ENCODE data around the gene FGR.

FGR gene

DNA sequence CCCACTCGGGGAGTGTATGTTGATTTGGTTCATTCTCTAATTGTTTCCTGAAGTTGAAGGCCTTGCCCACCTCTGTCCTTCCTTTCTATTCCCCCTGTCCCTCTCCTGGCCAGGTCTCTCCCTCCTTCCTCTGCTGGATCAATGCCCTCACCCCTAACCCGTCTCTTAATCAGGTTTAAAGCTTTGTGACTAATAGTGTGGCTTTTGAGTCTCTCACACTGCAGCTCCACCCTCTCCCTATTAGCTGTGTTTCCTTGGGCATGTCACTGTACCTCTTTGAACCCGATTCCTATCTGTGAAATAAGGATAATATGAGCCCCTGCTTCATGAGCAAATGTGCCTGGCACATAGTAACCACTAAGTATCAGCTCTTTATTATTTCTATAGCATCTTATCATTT lies 51.5 kb downstream of the FGR start:
- DNase-seq = no peak

DNA sequence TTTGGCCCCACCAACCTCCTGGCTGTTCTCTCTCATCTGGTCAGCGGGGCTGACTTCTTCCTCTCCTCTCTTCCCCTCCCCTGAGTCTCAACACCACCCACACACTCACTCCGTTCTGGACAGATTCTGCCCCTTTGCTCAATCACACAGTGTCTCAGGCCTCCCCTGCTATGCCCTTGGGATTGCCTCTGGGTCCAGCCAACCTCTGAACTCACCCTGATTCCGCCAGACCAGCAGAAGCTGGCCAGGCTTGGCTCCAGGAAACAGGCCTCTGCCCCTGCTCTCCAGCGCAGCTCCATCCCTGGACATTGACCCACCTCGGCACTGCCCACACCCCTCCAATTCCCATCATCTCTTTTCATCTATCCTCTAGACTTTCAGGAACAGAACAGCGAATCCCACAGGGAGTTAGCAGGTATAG lies 53.2 kb downstream of the FGR start:
- no peak for DNase-seq

DNA sequence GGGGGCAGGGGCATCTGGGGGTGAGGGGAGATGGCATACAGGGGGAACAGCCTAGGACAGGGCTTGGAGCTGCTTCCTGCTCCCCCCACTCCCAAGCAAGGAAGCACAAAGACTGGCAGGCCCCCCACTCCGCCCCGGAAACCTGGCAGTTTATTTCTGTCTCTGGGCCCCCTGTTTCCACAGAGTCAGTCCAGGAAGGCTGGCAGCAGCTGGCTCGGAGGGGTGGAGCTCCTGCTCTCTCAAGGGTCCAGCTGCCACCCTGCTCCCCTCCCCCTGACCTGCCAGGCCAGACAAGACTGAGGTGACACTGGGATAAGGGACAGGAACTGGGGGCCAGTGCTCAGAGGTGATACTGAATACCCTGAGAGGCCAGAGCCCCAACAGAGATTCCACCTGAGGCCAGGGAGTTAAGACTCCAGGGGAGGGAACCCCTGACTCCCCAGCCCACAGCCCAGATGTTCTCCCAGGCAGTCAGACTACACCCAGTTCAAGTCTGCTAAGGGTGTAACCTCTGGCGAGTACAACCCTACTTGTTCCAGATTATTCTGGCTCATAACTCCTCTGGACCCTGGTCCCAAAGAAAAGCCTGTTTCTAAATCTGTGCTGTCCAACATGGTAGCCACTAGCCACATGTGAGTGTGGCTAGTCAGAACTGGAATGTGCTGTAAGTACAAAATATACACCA lies 57.3 kb downstream of the FGR start:
- DNase-seq = no peak

DNA sequence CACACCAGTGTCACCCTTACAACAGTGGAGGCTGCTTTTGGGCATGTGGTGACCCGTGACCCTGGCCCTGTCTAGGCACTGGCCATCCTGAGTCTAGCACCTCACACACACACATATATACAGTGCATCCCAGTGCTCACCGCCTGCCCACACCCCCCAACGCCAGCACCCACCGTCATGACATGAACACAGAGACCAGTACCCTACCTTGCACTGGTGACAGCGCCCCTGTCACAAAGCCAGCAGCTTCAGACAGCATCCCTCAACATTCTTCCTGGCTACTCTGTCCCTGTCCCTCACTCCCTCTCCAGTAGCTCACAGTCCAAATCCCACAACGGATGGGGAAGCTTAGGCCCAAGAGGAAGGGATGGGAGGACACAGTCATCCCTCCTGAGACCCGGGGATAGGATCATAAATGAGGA lies 58.2 kb downstream of the FGR start:
- DNase-seq = no peak

- DNase-seq = peak; percentile 42
These were observed 59.1 kb downstream of the FGR start for GRCh38 chr1:27575840-27576331.

GRCh38 chr1:27574871-27575831 lies 59.8 kb downstream of the FGR start:
- DNase-seq = peak; percentile 49

- no peak for DNase-seq
These were observed 60.8 kb downstream of the FGR start for GRCh38 chr1:27574001-27574781.

DNA sequence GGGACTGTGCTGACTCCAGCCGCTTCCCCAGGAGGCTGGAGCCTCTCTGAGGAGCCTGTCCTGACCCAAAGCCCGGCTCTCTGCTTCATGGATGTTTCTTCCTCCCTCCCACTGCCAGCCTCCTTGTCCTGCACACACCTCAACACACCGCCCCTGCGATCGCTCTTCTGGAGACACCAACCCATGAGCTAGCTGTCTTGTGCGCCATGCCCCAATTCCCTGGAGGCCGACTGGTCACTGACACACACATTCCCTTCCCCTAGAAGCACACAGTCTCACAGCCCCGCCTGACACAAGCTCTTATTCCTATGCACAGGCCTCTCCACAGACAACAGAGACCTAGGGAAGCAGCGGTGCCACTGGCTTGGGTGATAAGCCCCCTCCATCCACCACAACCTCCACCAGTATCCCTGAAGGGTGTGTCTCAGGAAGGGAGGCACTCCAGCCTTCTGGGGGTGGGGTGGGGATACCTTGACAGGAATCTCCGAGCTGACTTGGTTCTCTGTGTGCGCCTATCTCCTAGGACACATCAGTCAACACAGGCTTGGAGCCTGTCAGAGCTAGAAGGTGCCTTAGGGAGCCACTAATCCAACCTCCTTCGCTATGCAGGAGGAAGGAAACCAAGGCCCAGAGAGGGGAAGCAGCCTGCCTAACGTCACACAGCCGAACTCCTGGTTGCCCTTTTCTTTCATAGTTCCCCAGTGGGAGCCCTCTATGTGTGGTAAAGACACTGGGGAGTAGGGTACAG lies 62.1 kb downstream of the FGR start:
- DNase-seq = no peak

DNA sequence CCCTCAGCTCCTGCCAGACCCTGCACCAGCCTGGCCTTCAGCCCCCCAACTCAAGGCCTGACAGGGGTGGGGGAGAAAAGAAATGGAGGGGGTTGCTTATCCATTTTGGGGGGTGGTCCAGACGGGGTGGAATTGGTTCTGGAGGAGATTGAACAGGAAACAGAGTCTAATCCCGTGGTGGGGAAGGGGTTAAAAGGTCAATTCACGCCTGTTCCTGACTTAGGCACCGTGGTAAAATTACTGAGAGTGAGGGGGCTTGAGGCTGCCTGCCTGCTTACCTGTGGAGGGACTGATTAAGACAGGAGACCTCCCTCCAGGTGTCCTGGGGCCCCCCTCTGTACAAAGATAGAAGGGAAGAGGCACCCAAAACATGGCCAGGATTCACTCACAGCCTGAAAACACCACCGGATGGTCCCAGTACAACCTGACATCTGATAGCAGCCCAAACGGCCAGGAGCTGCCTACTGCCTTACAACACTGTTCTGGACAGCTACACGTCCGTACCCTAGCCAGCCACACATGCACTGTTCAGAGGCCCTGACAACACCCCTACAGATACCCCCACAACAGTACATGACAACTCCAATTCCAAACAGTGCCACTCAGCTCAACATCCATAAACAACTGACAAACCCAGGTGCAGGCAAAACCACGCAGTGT lies 62.8 kb downstream of the FGR start:
- no peak for DNase-seq

DNA sequence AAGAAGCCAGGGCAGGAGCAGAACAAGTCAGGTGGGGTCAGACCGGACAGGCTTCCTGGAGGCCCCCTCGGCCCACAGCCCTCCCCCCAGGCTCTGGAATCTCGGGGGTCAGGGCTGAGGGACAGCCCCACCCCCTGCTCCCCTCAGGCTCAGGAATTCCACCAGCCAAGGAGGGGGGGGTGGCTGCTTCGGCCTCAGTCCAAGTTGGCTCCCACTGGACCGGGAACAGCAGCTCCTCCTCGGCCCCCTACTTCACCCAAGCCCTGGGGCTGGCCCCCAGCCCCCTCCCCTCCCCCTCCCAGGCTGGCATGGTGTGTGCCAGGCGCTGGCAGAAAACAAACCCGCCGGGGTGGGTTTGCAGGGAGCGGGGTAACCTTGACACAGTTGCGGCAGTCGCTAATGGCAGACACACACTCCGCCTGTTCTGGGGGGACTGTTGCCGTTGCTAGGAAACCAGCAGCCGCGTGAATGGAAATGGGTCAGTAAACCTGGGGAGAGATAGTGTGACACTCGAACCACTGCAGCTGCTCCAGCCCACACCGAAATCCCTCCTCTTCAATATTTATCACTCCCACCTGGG lies 63.5 kb downstream of the FGR start:
- no peak for DNase-seq

GRCh38 chr1:27570784-27571183 lies 64.2 kb downstream of the FGR start:
- DNase-seq = no peak

DNA sequence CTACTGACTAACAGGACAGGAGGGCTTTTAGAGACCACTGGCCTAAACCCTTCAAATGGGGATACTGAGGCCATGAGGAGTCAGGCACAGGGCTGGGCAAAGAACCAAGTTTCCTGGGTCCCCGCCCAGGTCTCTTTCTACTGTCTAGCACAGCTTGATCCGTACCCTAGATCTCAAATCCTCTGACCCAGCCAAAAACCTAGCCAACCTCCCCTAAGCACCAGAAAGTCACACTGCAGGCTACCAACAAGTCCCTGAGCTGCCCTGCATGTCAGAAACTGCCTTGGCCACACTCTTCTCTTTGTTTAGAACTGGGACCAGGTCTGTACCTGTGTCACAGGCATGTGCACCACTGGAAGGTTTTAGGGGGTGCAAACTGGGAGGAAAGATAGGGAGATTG lies 64.6 kb downstream of the FGR start:
- no peak for DNase-seq

GRCh38 chr1:27569506-27570291 lies 65.3 kb downstream of the FGR start:
- DNase-seq = no peak

DNA sequence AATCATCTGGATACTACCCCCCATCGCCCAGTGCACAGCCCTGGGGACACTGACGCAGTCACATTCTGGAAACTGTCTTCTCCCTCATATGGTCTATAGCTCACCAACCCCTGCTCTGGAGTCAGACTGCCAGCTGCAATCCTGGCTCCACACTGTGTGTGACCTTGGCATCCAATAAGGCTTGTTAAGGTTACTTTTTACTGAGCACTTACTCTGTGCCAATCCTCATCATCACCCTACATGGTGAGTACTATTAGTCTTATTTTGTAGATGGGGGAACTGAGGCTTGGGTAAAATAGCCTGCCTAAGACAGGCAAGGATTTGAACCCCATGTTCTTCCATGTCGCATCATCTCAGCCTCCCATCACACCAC lies 65.9 kb downstream of the FGR start:
- DNase-seq = no peak

DNA sequence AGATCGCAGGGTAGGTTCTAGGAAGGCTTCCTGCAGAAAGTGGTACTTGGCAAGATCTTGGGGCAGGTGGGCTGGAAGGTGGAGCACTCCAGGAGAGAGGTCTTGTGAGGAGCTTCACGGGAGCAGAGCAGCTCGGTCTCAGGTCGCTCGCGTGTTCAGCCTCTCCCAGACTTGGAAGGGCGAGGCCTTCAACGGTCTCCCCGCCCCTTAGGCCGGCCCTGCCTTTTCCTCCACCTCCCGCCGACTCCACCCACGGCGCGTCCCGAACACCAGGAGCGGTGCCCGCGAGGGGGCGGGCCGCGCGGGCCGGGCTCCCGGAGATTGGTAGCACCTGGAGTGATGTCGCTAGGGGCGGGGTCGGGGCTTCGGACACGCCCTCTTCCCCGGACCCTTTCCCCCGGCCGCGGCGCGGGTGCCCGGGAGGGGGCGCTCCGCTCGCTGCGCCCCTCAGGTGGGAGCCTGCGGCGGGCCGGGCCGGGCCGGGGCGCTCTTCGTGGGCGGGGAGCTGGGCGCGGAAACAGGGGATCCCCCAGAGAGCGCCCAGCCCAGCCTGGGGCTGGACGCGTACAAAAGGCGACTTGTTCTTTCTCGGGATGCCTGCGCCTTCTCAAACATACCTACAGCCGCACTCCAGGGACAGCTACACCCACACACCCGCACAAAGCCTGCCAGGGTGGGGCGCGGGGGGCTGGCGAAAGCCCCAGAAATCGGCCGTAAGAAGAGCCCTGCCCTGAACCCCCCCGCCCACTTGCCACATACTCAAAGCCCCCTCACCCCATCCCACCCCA lies 66.5 kb downstream of the FGR start:
- DNase-seq = peak; percentile 91

GRCh38 chr1:27567971-27568299 lies 67.0 kb downstream of the FGR start:
- no peak for DNase-seq

GRCh38 chr1:27567146-27567526 lies 67.8 kb downstream of the FGR start:
- no peak for DNase-seq

- no peak for DNase-seq
These were observed 68.4 kb downstream of the FGR start for GRCh38 chr1:27566462-27567145.

Data from NCI-H526 treated with DMSO at 0.1 percent for 48 hours (cell line).